Esophagus squamous epithelium (tissue), 5 donors: ENCODE results near the gene TMEM37. TPM values are rescaled to one million over a fixed set of nuclear protein-coding genes. Genes with fewer than 3 reads are reported as not detected.
A peak's percentile ranks its signal among the peaks of the same experiment; 100 is the strongest.

Source experiments
- DNase-seq: peaks from one replicate; lab custom pipeline; 2025; lab: John Stamatoyannopoulos, UW
- H3K27ac ChIP-seq, 4 donors: fragments of 200-600 bp; sonication (generic); one replicate each; pipeline ENCODE4 v1.5.1; 2016 to 2019; ENCODE audit warnings: mild to moderate bottlenecking in 1 of 4
- H3K27me3 ChIP-seq, 4 donors: fragments of 200-600 bp; sonication (generic); 1 replicate in 3 of 4; 2 replicates in 1 of 4; pipeline versions ENCODE4 v1.5.1 to v1.6.0; 2017 to 2021; ENCODE audit warnings: antibody characterized with exemption in 1 of 4
- H3K36me3 ChIP-seq, 3 donors: fragments of 200-600 bp; sonication (generic); one replicate each; pipeline ENCODE4 v1.5.1; 2016 to 2019
- H3K4me1 ChIP-seq, 3 donors: fragments of 200-600 bp; sonication (generic); one replicate each; pipeline ENCODE4 v1.5.1; 2017 to 2019
- H3K4me3 ChIP-seq, 4 donors: fragments of 200-600 bp; sonication (generic); 1 replicate in 3 of 4; 2 replicates in 1 of 4; pipeline ENCODE4 v1.5.1; 2016 to 2019; ENCODE audit warnings: mild to moderate bottlenecking in 2 of 4, moderate library complexity in 1 of 4
- H3K9me3 ChIP-seq, 3 donors: fragments of 200-600 bp; sonication (generic); one replicate each; pipeline ENCODE4 v1.5.1; 2016 to 2019
- CTCF ChIP-seq, 6 experiments: fragments of 450-650 bp in 4 of 6; fragments of 200-600 bp in 2 of 6; sonication (generic) in 2 of 6; IDR thresholded peaks; one replicate each; pipeline ENCODE4 v1.5.1; 2016 to 2019; ENCODE audit warnings: antibody characterized with exemption in 6 of 6, mild to moderate bottlenecking in 4 of 6, moderate library complexity in 4 of 6
- POLR2A ChIP-seq, 4 donors: fragments of 450-650 bp; IDR thresholded peaks; one replicate each; pipeline ENCODE4 v1.6.1; 2017; ENCODE audit warnings: antibody characterized with exemption in 4 of 4, mild to moderate bottlenecking in 4 of 4, moderate library complexity in 3 of 4
- WGBS, 2 donors: methylation state at CpG; one replicate each; pipeline ENCODE4 v1.1.5; 2018; 5-methylcytosine and 5-hydroxymethylcytosine counted together
- intact Hi-C: fragments of 100-400 bp; cut with DNase I; formaldehyde crosslinking; loops from one replicate; pipeline ENCODE4 v1.15.0; 2022
- total RNA-seq, 4 donors: library from RNA; depleted of rRNA; stranded (reverse); fragments of >200 nt; gene quantifications; one replicate each; pipeline ENCODE4 v1.1.0, GENCODE V29; 2016
- donor health status: DM: yes; HTN: yes; CAD: no.

Gene TMEM37
- total RNA-seq, 4 donors from 2014 or later, result 2.6 to 11.4 (median 3.8) TPM

- Histone ChIP-seq H3K4me3 (no peak overlapping the region), H3K4me1 (peaks cover 12 to 56% (median 34%) of the 10 kb centered on the region in 3 donors), H3K27me3 (no peaks in the 10 kb centered on the region), H3K27ac (peak overlapping the region; percentile 75 to 86 (median 82)), H3K36me3 (no peaks in the 10 kb centered on the region), H3K9me3 (no peaks in the 10 kb centered on the region)
- TF ChIP-seq POLR2A (IDR thresholded peaks at IDR 0.05) (no peak), CTCF (IDR thresholded peaks at IDR 0.05) (peak in 3 of 6 experiments; percentile 5 to 34 (median 13))
- DNase-seq, result no peak
- WGBS, 2 donors, result 13 to 23% methylated on average over 6 to 8 of the region's 9 CpGs
- intact Hi-C loops, result no loop called here
Measured at GRCh38 chr2:119387381-119388129, 44.1 kb upstream of the TMEM37 start.

- WGBS, 2 donors, result 29 to 32% methylated on average over 5 of the region's 5 CpGs
Measured at GRCh38 chr2:119389615-119390306, 41.9 kb upstream of the TMEM37 start.

DNA sequence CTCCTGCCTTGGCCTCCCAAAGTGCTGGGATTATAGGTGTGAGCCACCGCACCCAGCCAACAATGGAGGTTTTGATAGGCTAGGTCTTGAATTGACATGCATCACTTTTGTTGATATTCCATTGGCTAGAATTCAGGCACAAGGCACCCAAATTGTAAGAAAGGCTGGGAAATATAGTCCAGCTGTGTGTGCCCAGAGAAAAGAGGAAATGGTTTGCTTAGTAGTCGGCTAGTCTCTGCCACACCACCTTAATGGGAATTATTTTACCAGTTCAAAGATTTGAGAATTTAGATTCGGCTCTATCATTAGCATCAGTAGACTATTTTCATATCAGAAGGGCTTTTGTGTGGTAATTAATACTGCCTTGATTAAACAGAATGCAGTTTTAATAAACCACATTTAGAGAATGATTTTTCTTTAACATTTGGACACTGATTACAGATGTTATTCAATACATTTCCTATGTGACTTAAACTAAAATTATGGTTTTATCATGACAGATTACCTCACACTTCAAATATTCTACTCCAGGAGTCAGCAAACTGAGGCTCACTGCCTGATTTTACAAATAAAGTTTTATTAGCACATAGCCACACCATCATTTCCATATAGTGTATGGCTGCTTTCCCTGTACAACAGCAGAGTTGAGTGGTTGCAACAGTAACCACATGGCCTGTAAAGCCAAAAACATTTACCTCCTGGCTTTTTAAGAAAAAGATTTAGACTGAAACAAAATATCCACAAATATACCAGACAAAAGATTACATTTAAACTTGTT lies 37.5 kb upstream of the TMEM37 start:
- Histone ChIP-seq H3K4me1 (peaks cover 6 to 22% (median 7%) of the 10 kb centered on the region in 3 donors), H3K27ac (no peak overlapping the region), H3K9me3 (no peaks in the 10 kb centered on the region), H3K36me3 (no peaks in the 10 kb centered on the region), H3K27me3 (no peaks in the 10 kb centered on the region), H3K4me3 (no peak overlapping the region)
- 78 to 82% methylated on average over 2 to 3 of the region's 3 CpGs for WGBS, 2 donors
- intact Hi-C loops, result no loop called here
- DNase-seq, result no peak
- no peak for TF ChIP-seq POLR2A (IDR thresholded peaks at IDR 0.05)
- TF ChIP-seq CTCF (IDR thresholded peaks at IDR 0.05), result no peak

More at GRCh38 chr2:119389615-119390306, 41.9 kb upstream of the TMEM37 start:
- no peak for DNase-seq
- TF ChIP-seq POLR2A (IDR thresholded peaks at IDR 0.05) (no peak), CTCF (IDR thresholded peaks at IDR 0.05) (no peak)
- Histone ChIP-seq H3K4me1 (peaks cover 12 to 40% (median 27%) of the 10 kb centered on the region in 3 donors), H3K4me3 (no peak overlapping the region), H3K9me3 (no peaks in the 10 kb centered on the region), H3K27ac (peak overlapping the region; percentile 22 to 86 (median 53)), H3K36me3 (no peaks in the 10 kb centered on the region), H3K27me3 (no peaks in the 10 kb centered on the region)
- intact Hi-C loops, result no loop called here

- DNase-seq, result no peak
- TF ChIP-seq POLR2A (IDR thresholded peaks at IDR 0.05) (no peak), CTCF (IDR thresholded peaks at IDR 0.05) (no peak)
- 77% methylated on average over 4 of the region's 6 CpGs; no CpG with 5 or more reads in 1 of the 2 donors for WGBS, 2 donors
- intact Hi-C loops, result no loop called here
- H3K9me3 ChIP-seq, result no peaks in the 10 kb centered on the region
- no peaks in the 10 kb centered on the region for H3K36me3 ChIP-seq
- H3K4me1 ChIP-seq, result peaks cover 0 to 10% (median 0%) of the 10 kb centered on the region in 3 donors
- no peaks in the 10 kb centered on the region for H3K27me3 ChIP-seq
- H3K27ac ChIP-seq, result no peak overlapping the region
- no peak overlapping the region for H3K4me3 ChIP-seq
Measured at GRCh38 chr2:119397196-119397595, 34.5 kb upstream of the TMEM37 start.
